Measurements from ENCODE around the gene DAB2IP. TPM values are rescaled to one million over a fixed set of nuclear protein-coding genes. Genes with fewer than 3 reads are reported as not detected.

The DAB2IP gene
- total RNA-seq, 6 experiments from 2014 or later: 23.0 to 28.2 (median 25.7) TPM

- no peak for TF ChIP-seq CTCF (IDR thresholded peaks at IDR 0.05)
- DNase-seq: no peak
- no peaks in the 10 kb centered on the region; the same call in 1 of the 2 replicates for H3K27me3 Mint-ChIP-seq (ENCODE audit: insufficient read depth)
- no peak overlapping the region for H3K4me3 Mint-ChIP-seq
- H3K36me3 Mint-ChIP-seq (ENCODE audit: low read depth): no peaks in the 10 kb centered on the region; the same call in 1 of the 2 replicates
- no peaks in the 10 kb centered on the region for H3K9me3 Mint-ChIP-seq
- H3K4me1 Mint-ChIP-seq (ENCODE audit: low read depth): peaks cover 16% of the 10 kb centered on the region; the same call in 1 of the 2 replicates
- H3K27ac Mint-ChIP-seq: no peak overlapping the region
Observed at GRCh38 chr9:121827251-121827967, 176.0 kb downstream of the DAB2IP start.

GRCh38 chr9:121830441-121831140, 179.2 kb downstream of the DAB2IP start:
- no peaks in the 10 kb centered on the region; the same call in 1 of the 2 replicates for H3K36me3 Mint-ChIP-seq (ENCODE audit: low read depth)
- no peak overlapping the region for H3K4me3 Mint-ChIP-seq
- peaks cover 16% of the 10 kb centered on the region; the same call in 1 of the 2 replicates for H3K4me1 Mint-ChIP-seq (ENCODE audit: low read depth)
- TF ChIP-seq CTCF (IDR thresholded peaks at IDR 0.05): no peak
- no peaks in the 10 kb centered on the region for H3K9me3 Mint-ChIP-seq
- no peaks in the 10 kb centered on the region for H3K27me3 Mint-ChIP-seq (ENCODE audit: insufficient read depth)
- no peak for DNase-seq
- no peak overlapping the region for H3K27ac Mint-ChIP-seq

- H3K4me3 Mint-ChIP-seq: no peak overlapping the region
- peaks cover 16% of the 10 kb centered on the region; the same call in 1 of the 2 replicates for H3K4me1 Mint-ChIP-seq (ENCODE audit: low read depth)
- no peak overlapping the region for H3K27ac Mint-ChIP-seq
- TF ChIP-seq CTCF (IDR thresholded peaks at IDR 0.05): no peak
- H3K9me3 Mint-ChIP-seq: no peaks in the 10 kb centered on the region
- H3K36me3 Mint-ChIP-seq (ENCODE audit: low read depth): no peaks in the 10 kb centered on the region; the same call in 1 of the 2 replicates
- no peaks in the 10 kb centered on the region for H3K27me3 Mint-ChIP-seq (ENCODE audit: insufficient read depth)
- DNase-seq: no peak
Observed at GRCh38 chr9:121831869-121832268, 180.4 kb downstream of the DAB2IP start.

GRCh38 chr9:121833061-121833460, 181.6 kb downstream of the DAB2IP start:
- TF ChIP-seq CTCF (IDR thresholded peaks at IDR 0.05): no peak
- Mint-ChIP-seq H3K4me3 (no peak overlapping the region), H3K27ac (no peak overlapping the region), H3K36me3 (ENCODE audit: low read depth) (no peaks in the 10 kb centered on the region; the same call in 1 of the 2 replicates), H3K4me1 (ENCODE audit: low read depth) (peaks cover 16% of the 10 kb centered on the region; the same call in 1 of the 2 replicates), H3K27me3 (ENCODE audit: insufficient read depth) (no peaks in the 10 kb centered on the region), H3K9me3 (no peaks in the 10 kb centered on the region)
- DNase-seq: no peak

Other genes starting within 250 kb of the DAB2IP start
- gene GGTA1, start 151.8 kb upstream of the DAB2IP start, total RNA-seq (2021; fragmentation: NEBNext Ultra II Directional; extraction: Animal tissue kit (Norgen Biotek cat#: 25700)): not detected